SK-N-SH treated with all-trans-retinoic acid at 6 μM for 48 hours (cell line): ENCODE results near the gene JARID2.

Experiments
- ARNTL ChIP-seq: fragments of 450-650 bp; formaldehyde crosslinking; IDR thresholded peaks from 2 replicates; pipeline ENCODE4 v1.5.0; 2020; ENCODE audit warnings: low read depth, mild to moderate bottlenecking, moderate library complexity, borderline replicate concordance
- CSDC2 ChIP-seq: fragments of 250-450 bp; sonication (Bioruptor Pico); IDR thresholded peaks from 2 replicates; pipeline ENCODE4 v1.5.0; 2020; ENCODE audit warnings: mild to moderate bottlenecking, moderate library complexity
- PATZ1 ChIP-seq: fragments of 250-450 bp; sonication (Bioruptor Pico); IDR thresholded peaks from 2 replicates; pipeline ENCODE4 v1.8.0; 2020; ENCODE audit warnings: mild to moderate bottlenecking, moderate library complexity, borderline replicate concordance
- RARB ChIP-seq: fragments of 250-450 bp; sonication (Bioruptor Pico); IDR thresholded peaks from 2 replicates; pipeline ENCODE4 v1.8.0; 2021; ENCODE audit warnings: mild to moderate bottlenecking, moderate library complexity
- SNAI2 ChIP-seq: fragments of 250-450 bp; sonication (Bioruptor Pico); IDR thresholded peaks from 2 replicates; pipeline ENCODE4 v1.5.0; 2020; ENCODE audit warnings: mild to moderate bottlenecking, moderate library complexity
- TCF4 ChIP-seq: fragments of 250-450 bp; sonication (Bioruptor Pico); IDR thresholded peaks from 2 replicates; pipeline ENCODE4 v1.8.0; 2021; ENCODE audit warnings: mild to moderate bottlenecking, moderate library complexity, borderline replicate concordance
- TSHZ2 ChIP-seq: fragments of 250-450 bp; sonication (Bioruptor Pico); IDR thresholded peaks from 2 replicates; pipeline ENCODE4 v1.5.0; 2020; ENCODE audit warnings: mild to moderate bottlenecking, moderate library complexity
- ZFP3 ChIP-seq: fragments of 250-450 bp; sonication (Bioruptor Pico); IDR thresholded peaks from 2 replicates; pipeline ENCODE4 v1.5.0; 2020; ENCODE audit warnings: mild to moderate bottlenecking, moderate library complexity
- ZFP30 ChIP-seq: fragments of 450-650 bp; formaldehyde crosslinking; IDR thresholded peaks from 2 replicates; pipeline ENCODE4 v1.5.0; 2022; ENCODE audit warnings: mild to moderate bottlenecking, moderate library complexity
- ZNF70 ChIP-seq: fragments of 450-650 bp; formaldehyde crosslinking; IDR thresholded peaks from 2 replicates; pipeline ENCODE4 v1.5.0; 2020; ENCODE audit warnings: mild to moderate bottlenecking, moderate library complexity
- TF ChIP-seq, protein P1 (sequence below): fragments of 250-450 bp; sonication (Bioruptor Pico); IDR thresholded peaks from 2 replicates; pipeline ENCODE4 v1.8.0; 2021; ENCODE audit warnings: low read depth, mild to moderate bottlenecking, moderate library complexity, borderline replicate concordance

DNA sequence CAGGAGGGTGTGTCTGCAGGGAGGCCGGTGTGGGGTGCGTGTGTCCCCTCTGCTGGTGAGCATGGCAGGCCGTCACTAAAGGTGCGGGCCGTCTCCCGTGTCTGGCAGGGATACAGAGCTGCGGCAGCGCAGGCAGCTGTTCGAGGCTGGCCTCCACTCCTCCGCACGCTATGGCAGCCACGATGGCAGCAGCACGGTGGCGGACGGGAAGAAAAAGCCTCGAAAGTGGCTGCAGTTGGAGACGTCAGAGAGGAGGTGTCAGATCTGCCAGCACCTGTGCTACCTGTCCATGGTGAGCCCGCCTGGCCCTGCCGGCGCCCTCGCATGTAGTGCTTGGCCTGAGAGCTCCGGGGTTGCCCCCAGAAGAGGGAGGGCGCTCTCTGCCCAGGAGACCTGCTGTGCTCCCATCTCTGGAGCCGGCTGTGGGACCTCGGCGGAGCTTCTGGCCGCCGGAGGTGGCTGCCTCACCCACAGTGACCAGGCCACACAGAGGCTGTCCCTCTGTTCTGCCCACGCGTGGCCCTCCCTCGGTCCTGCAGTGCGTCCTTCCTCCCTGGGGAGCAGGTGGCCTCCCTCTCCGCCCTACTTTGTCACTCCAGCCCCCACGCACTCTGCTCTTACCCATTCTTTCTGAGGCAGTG is 267.4 kb downstream of the JARID2 start:
- TF ChIP-seq ZFP3 (CRISPR knock-in tag): no peak
- TF ChIP-seq ARNTL: no peak
- TF ChIP-seq ZFP30 (CRISPR knock-in tag): no peak
- no peak for TF ChIP-seq TCF4 (CRISPR knock-in tag)
- TF ChIP-seq CSDC2 (CRISPR knock-in tag): no peak
- TF ChIP-seq ZNF70 (CRISPR knock-in tag): no peak
- TF ChIP-seq, protein P1, sequence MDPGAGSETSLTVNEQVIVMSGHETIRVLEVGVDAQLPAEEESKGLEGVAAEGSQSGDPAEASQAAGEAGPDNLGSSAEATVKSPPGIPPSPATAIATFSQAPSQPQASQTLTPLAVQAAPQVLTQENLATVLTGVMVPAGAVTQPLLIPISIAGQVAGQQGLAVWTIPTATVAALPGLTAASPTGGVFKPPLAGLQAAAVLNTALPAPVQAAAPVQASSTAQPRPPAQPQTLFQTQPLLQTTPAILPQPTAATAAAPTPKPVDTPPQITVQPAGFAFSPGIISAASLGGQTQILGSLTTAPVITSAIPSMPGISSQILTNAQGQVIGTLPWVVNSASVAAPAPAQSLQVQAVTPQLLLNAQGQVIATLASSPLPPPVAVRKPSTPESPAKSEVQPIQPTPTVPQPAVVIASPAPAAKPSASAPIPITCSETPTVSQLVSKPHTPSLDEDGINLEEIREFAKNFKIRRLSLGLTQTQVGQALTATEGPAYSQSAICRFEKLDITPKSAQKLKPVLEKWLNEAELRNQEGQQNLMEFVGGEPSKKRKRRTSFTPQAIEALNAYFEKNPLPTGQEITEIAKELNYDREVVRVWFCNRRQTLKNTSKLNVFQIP (CRISPR knock-in tag): no peak
- TF ChIP-seq RARB (CRISPR knock-in tag): no peak
- TF ChIP-seq PATZ1 (CRISPR knock-in tag): no peak
- TF ChIP-seq TSHZ2 (CRISPR knock-in tag): no peak
- no peak for TF ChIP-seq SNAI2
